Measurements from ENCODE around the gene KCNIP4.

DNA sequence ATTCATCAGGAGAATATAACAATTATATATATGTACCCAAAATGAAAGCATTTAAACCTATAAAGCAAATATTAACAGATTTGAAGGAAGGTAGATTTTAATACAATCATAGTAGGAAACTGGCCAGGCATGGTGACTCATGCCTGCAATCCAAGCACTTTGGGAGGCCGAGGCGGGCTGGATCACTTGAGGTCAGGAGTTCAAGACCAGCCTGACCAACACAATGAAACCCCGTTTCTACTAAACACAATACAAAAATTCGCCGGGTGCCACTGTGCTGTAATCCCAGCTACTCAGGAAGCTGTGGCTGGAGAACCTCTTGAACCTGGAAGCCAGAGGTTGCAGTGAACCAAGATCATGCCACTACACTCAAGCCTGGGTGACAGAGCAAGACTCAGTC is 118.3 kb downstream of the KCNIP4 start:
- TF ChIP-seq, protein P1, sequence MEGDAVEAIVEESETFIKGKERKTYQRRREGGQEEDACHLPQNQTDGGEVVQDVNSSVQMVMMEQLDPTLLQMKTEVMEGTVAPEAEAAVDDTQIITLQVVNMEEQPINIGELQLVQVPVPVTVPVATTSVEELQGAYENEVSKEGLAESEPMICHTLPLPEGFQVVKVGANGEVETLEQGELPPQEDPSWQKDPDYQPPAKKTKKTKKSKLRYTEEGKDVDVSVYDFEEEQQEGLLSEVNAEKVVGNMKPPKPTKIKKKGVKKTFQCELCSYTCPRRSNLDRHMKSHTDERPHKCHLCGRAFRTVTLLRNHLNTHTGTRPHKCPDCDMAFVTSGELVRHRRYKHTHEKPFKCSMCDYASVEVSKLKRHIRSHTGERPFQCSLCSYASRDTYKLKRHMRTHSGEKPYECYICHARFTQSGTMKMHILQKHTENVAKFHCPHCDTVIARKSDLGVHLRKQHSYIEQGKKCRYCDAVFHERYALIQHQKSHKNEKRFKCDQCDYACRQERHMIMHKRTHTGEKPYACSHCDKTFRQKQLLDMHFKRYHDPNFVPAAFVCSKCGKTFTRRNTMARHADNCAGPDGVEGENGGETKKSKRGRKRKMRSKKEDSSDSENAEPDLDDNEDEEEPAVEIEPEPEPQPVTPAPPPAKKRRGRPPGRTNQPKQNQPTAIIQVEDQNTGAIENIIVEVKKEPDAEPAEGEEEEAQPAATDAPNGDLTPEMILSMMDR (IDR thresholded peaks at IDR 0.05; ENCODE audit: control extremely low read depth in 1 of 3, insufficient read depth in 1 of 3, low read depth in 1 of 3, low read length in 3 of 3) = no peak
- TF ChIP-seq CBX5 (IDR thresholded peaks at IDR 0.05; ENCODE audit: low read depth, low read length) = no peak
- no peak for TF ChIP-seq YY1 (IDR thresholded peaks at IDR 0.05; ENCODE audit: low read depth, low read length)
- no peak for TF ChIP-seq POLR2A (IDR thresholded peaks at IDR 0.05; ENCODE audit: control extremely low read depth in 1 of 2, low read depth in 2 of 2, low read length in 2 of 2)
- TF ChIP-seq EGR1 (IDR thresholded peaks at IDR 0.05; ENCODE audit: borderline replicate concordance, low read depth, low read length) = no peak
- no peak for TF ChIP-seq POLR2AphosphoS5 (IDR thresholded peaks at IDR 0.05; ENCODE audit: low read depth, low read length)

Measured in H1 (cell line).